GM21717 (cell line): ENCODE data around the gene IL21R.
"Not testable (repeated sequence)": the region's sequence is repeated elsewhere in the genome, so short reads cannot be mapped to it uniquely, and the experiment has no call there.

Source experiments
- ATAC-seq: cut with Tn5 transposase; IDR thresholded peaks from one replicate; pipeline ENCODE4 v1.9.1; 2021; ENCODE audit warnings: mild to moderate bottlenecking, moderate library complexity; ENCODE audit not compliant: unreplicated experiment

Gene IL21R

DNA sequence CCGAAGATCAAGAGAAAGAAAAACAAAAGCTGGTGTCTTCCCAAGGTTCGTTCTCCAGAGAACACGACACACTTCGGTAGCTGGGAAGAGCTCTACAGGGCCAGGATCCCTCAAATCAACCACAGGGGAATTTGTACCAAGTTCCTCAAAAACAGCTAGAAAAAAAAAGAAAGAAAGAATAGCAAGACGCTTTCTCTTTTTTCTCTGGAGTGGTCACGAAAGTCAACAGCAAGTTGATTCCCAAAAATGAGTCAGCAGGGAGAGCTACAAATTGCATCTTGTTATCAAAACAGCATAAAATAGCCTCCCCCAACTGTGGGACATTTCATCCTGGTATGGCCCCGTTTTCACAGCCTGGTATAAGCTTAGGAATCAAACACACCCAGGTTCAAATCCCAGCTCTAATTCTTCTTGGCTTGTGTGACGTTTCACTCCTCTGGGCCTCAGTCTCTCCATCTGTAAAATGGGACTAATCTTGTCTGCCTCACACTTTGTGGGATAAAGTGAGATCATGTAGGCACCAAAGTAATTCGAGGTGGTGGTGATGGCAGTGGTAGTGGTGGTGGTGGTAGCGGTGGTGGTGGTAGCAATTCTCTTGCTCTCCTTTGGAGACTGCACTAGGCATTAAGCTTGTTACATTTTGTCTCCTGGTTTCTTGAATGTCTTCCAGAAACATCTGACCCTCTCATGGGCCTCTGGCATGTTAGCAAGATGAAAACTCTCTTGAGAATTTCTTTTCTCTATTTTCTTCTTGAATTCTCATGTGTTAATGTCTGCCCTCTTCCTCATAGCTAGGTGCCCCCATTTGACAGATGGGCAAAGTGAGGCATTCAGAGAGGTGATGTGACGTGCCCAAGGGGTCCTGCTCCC, 988 bp upstream of the IL21R start:
- no peak for ATAC-seq

DNA sequence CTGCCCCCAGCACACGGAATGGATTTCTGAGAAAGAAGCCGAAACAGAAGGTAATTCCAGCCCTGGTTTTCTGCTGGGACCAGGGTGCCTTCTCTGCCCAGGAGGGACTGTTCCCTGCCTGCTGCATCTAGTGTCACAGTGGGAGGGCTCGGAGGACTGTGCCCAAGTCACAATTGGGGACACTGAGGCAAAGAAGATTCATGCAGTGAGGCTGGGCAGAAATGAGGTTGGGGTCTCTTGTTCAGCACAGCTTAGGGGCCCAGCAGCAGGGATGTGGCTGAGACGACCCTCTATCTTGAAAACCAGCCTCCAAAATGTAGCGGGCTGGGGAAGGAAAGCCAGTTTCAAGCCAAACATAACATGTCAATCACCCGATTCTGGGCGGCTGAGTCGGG, 592 bp downstream of the IL21R start:
- no peak for ATAC-seq

DNA sequence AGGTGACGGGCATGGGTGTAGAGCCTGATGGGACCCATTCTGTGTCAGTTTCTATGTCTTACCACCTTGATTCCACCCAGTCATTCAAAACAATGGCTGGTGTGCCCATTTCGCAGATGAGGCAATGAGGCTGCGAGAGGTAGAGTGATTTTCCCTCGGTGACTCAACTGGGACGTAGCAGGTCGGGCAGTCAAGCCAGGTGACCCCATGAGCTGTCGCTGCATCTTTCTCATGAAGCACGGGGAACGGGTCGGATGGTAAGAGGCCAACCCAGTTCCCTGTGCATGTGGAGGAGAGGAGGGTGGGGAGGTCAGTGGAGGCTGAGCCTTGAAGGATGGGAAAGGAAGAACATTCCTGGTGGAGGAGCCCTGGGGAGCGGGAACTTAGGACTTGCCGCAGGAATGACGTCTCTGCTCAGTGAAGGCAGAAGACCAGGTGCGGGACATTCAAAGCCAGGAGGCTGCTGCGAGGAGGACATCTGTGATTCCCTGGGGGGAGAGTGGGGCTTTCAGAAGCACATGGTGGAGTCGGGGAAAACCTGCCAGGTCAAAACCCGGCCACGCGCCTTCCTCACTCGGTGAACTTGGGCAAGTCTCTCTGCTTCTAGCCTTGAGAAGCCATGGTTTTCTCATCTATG, 1.1 kb downstream of the IL21R start:
- no peak for ATAC-seq

DNA sequence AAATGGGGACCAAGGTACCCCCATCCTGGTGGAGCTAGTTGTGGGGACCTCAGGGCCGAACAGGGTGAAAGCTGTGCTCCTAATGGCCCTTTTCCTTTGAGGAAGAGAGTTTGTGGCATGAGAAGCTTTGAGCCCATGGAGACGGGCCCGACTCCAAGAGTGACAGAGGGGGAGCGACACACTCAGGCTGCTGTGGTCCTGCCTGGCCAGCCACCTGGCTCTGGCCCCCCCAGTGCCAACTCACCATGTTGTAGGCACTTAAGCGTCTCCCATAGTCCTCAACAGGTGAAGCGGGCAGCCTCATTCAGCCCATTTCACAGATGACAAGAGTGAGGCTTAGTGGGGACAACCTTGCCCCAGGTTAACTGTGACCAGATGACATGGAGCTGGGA, 1.6 kb downstream of the IL21R start:
- no peak for ATAC-seq

DNA sequence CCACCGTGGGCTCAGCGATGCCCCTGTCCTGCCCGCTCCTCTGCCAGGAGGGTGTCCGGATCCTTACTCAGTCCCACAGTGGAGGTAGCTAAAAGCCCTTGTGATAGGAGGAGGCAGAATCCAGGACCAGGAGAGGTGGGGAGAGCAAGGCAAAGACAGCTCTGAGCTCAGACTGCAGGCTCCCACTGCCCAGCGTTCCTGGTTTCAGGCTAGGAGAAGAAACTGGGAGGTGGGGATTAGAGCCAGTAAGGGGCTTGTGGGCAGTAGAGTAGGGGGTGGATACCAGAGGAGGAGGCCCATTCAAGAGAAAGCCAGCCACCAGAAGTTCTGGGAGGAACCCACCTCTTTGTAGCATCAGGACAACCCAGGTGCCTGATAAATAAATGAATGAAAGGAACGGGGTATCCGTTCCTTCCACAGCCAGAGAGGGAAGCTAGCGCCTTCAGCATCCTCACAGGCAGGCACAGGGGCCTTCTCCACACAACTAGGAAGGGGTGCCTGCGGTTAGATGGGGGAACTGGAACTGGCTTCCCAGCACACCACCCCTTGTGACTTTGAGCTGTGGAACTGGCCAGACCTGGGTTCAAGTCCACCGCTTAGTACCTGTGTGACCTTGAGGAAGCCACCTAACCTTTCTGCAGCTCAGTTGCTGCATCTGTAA, 2.3 kb downstream of the IL21R start:
- ATAC-seq, result no peak

DNA sequence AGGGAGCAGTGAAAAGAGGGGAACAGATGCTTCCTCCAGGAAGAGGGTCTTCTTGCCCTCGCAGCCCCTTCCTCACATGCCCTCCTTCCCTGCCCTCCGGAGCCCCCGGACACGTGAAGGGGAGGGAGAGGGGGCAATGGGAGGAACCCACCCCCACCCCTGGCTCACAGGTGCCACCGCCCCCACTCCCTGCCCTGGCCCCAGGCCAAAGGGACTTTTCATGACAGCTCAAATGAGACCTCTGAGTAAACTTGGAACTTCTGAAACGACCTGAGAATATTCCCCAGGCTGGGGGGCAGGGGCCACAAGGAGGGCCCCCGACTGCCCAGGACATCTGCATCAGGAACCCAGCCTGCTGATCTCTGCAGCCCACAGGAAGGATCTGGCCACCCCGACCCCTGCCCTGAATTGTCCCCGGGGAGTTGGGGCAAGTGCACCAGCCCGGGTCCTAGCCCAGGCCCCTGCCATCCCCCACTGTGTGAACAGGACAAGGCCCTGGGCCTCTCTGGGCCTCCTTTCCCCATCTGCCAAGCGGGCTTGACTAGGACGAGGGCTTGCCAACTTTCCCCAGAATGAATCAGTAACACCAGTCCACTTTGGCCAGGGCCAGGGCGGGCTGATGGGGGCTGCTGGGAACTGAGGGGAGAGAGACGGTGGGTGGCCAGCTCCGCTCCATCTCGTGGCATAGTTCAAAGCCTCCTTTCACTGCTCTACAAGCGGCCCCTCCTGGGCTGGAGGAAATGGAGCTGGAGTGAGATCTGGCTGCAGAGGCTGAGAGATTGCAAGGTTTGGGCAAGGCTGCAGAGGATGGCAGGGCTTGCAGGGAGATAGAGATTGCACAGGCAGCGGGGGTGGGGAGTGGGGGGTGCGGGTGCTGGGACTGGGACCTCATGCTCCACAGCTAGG, 3.8 kb downstream of the IL21R start:
- ATAC-seq, result no peak

DNA sequence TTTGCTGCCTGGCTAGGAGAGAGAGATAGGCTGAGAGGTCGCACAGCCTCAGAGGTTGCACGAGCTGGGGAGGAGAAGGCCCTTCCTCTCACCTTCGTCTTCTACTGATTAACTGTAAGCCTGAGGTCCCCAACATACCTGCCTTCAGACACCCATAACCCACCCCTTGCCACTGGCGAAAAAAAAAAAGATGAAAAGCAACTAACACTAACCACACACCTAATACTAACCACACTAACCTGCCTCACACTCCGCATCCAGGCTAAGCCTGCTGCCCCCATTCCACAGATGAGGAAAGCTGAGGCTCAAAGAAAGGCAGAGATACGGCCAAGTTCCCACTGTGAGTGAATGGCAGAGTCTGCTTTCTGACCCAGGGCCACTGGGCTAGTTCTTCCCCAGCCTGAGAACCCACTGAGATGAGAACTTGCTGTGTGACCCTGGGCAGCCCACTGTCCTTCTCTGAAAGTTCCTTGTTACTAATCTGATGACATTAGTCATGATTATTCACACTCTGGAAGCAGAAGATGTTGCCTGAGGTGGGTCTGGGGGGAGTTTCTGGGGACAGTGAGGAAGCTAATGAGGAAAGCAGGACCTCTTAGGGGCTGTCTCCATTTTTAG, 4.6 kb downstream of the IL21R start:
- ATAC-seq, result no peak

DNA sequence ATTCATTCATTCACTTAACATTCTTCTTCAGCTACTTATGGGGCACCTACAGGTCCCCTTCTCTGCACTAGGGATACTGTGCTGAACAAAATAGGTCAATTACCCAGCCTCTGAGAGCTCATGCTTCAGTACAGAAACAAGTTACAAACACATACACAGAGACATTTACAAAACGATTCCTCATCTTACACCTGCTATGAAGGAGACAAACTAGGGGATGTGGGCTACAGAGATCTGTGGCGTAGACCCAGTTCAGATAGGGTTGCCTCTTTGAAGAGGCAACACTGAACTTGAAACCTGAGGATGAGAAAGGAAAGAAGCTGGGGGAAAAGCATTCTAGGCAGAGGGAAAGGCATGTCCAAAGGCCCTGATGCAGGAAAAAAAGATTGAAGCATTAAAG, 5.2 kb downstream of the IL21R start:
- ATAC-seq, result no peak

DNA sequence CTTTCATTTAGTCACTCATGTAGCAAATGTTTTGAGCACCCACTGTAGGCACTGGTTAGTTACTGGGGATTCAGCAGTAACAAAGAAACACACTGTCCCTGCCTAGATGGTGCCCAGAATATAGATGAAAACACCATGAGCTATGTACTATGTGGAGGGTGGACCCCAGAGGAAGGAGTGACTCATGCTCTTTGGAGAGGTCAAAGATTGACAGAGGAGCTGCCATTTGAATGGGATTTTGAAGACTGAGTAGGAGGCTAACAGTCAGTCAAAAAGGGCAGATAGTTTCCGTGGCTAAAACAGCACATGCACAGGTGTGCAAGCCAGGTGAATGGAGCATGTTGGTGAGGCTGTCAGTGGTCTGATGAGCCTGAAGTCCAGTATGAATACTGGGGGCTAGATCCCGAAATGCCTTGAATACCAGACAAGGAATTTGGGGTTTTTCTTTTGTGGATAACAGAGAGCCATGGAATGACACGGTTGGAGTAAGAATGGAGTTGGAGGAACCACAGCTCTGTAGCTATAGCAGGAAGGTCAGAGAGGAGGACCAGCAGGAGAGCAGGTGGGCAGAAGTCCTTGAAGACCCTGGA, 6.1 kb downstream of the IL21R start:
- ATAC-seq, result peak; percentile 31

DNA sequence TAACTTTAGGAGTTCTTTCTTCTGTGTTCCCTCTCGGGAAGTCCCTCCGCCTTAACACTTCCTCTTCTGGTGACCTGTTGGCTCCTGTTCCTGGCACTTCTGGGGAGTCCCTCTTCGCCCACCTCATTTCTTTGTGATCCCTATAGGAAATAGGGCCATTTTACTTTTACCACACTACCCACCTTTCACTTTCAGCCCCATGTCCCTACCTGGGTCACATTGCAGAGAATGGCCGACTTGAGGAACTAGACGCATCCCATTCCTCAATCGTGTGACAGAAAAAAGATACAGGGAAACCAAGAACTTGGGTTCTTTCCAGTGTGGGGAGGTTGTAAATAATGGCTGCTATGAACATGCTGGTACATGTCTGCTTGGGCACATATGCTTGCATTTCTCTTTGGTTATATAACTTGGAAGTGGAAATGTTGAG, 6.6 kb downstream of the IL21R start:
- ATAC-seq, result peak; percentile 30

DNA sequence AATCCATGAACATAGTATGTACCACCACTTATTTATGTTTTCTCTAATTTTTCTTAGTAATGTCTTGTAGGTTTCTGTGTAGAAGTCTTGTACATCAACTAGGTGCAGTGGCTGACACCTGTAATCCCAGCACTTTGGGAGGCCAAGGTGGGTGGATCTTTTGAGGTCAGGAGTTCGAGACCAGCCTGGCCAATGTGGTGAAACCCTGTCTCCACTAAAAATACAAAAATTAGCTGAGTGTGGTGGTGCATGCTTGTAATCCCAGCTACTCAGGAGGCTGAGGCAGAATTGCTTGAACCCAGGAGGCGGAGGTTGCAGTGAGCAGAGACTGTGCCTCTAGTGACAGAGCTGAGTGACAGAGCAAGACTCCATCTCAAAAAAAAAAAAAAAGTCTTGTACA, 8.0 kb downstream of the IL21R start:
- ATAC-seq, result not testable (repeated sequence)

DNA sequence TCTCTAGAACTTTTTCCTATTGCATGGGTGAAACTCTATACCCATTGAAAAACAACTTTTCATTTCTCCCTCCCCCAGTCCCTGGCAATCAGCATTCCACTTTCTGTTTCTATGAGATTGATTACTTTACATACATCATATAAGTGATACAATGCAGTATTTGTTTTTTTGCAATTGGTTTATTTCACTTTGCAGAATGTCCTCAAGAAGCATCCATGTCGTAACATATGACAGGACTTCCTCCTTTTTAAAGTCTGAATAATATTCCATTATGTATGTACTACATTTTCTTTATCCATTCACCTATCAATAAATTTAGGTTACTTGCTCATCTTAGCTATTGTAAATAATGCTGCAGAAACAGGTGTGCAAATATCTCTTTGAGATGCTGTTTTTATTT, 8.8 kb downstream of the IL21R start:
- ATAC-seq, result no peak

DNA sequence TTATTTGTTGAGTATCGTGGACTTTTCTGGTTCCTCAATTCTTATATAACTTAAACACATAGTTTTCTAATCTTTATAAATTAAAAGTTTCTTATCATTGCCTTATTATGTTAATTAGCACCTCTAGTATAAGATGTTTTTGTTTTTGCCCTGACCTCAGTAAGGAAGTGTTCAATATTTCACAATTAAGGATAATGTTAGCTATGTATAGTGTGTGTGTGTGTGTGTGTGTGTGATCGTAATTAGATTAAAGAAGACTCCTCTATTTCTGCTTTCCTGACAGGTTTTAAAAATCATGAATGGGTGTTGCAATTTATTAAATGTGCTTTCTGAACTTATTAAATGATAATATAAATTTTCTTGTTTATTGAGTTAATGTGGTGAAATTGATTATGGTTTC, 12.0 kb downstream of the IL21R start:
- no peak for ATAC-seq

DNA sequence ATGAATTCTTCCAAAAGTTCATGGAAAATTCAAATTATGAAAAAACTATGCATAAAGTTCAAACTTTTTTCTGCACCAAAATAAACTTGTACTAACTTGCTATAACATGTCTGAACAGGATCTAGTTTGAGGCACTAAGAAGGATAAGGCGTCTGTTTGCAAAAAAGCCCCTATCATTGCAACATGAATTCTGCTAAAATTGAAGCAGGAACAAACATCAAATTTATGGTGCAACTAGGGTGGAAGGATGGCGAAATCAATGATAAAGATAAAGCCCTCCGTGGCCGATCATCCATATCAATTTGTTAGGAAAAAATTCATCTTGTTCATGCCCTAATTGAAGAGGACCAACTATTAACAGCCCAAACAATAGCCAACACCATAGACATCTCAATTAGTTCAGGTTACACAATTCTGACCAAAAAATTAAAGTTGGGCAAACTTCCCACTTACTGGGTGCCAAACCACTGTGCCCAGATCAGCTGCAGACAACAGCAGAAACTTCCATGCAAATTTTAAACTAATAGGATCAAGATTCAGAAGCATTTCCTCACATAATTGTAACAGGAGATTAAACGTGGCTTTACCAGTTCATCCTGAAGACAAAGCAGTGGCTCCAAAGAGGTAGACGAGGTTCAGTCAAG, 12.9 kb downstream of the IL21R start:
- no peak for ATAC-seq

DNA sequence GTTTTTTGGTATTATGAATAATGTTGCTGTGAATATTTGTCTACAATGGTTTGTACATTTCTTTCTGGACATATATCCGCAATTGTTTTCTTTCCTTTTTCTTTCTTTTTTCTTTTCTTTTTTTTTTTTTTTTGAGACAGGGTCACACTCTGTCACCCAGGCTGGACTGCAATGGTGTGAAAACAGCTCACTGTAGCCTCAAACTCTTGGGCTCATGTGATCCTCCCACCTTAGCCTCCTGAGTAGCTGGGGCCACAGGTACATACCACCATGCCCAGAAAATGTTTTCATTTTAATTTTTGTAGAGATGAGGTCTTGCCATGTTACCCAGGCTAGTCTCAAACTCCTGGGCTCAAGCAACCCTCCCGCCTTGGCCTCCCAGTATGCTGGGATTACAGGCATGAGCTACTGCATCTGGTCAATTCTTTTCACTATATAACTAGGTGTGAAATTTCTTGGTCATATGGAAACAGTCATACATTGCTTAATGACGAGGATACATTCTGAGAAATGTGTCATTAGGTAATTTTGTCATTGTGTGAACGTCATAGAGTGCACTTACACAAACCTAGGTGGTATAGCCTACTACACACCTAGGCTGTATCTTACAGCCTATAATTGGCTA, 15.2 kb downstream of the IL21R start:
- no peak for ATAC-seq

DNA sequence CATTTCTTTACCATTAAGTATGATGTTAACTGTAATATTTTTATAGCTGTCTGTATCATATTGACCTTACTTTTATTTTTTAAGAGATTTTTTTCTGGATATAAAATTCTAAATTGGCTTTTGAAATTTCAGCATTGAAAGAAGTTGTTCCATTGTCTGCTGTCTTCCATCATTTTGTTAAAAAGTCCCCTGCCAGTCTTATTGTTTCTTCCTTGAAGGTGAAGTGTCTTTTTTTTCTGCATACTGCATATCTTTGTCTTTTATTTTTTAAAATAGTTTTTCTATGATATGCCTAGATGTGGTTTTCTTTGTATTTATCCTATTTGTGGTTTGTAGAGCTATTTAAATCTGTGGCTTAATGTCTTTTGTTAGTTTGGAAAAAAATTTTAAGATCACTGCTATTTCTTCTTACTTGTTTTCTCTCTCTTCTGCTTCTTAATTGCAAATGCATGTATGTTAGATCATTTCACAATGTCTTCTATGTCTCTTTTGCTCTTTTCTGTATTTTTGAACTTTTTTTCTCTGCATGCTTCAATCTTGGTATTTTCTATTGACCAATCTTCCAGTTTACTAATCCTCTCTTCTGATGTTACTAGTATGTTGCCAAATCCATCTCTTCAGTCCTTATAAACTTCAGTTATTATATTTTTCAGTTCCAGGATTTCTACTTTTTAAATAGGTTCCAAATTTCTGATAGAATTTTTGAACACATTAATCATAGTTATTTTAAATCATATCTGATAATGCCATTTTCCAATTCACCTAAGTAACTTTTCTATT, 20.2 kb downstream of the IL21R start:
- ATAC-seq, result no peak

DNA sequence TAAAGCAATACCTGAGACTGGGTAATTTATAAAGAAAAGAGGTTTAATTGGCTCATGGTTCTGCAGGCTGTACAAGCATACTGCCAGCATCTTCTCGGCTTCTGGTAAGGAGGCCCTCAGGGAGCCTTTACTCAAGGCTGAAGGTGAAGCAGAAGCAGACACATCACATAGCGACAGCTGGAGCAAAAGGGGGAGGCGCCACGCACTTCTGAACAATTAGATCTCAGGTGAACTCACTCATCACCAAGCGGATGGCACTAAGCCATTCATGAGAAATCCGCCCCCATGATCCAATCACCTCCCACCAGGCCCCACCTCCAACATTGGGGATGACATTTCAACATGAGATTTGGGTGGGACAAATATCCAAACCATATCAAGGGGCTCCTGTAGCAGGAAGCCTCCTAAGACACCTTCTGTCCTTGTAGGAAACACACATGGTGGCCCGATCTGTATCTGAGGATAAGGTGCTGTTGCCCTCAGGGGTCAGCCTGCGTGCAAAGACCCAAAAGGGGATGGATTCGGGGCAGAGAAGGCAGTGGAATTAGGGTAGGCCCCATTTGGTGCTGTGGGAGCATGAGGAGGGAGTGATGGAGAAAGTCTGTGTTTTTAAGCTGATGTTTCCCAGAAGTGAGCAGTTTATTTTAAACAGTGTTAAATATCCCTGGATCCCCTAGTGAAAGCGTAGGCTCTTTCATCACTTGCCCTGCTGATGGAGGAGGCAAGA, 23.0 kb downstream of the IL21R start:
- ATAC-seq, result no peak

DNA sequence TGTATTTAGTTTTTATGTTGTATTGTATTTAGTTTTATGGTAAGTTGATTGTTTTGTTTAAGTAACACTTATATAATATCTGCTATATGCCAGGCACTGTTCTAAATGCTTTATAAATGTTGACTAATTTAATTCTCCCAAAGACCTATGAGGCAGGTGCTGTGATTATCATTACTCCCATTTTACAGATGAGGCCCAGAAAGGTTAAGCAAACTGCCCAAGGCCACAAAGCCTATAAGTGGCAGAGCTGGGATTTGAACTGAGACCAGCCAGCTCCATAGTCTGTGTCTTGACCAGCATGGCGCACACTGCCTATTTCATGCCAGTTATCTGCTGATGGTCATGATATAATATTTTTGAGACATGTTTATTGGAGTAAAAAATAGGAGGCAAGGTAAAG, 24.0 kb downstream of the IL21R start:
- no peak for ATAC-seq
